Fibroblast of lung (primary cell): ENCODE measurements around the gene EEF2.

ENCODE experiments used
- EZH2 ChIP-seq: IDR thresholded peaks from 2 replicates; pipeline ENCODE4 v1.5.1; 2012; ENCODE audit warnings: low read length, control low read depth, mild to moderate bottlenecking; ENCODE audit errors: missing control alignments
- TF ChIP-seq, protein P1 (sequence below), 2 donors: IDR thresholded peaks in 1 of 2; conservative IDR thresholded peaks in 1 of 2; 1 replicate in 1 of 2; 2 replicates in 1 of 2; pipeline ENCODE4 v1.5.1; 2011 to 2012; ENCODE audit warnings: low read length in 2 of 2, control low read depth in 1 of 2, inconsistent platforms in 1 of 2, low read depth in 1 of 2, mild to moderate bottlenecking in 1 of 2

DNA sequence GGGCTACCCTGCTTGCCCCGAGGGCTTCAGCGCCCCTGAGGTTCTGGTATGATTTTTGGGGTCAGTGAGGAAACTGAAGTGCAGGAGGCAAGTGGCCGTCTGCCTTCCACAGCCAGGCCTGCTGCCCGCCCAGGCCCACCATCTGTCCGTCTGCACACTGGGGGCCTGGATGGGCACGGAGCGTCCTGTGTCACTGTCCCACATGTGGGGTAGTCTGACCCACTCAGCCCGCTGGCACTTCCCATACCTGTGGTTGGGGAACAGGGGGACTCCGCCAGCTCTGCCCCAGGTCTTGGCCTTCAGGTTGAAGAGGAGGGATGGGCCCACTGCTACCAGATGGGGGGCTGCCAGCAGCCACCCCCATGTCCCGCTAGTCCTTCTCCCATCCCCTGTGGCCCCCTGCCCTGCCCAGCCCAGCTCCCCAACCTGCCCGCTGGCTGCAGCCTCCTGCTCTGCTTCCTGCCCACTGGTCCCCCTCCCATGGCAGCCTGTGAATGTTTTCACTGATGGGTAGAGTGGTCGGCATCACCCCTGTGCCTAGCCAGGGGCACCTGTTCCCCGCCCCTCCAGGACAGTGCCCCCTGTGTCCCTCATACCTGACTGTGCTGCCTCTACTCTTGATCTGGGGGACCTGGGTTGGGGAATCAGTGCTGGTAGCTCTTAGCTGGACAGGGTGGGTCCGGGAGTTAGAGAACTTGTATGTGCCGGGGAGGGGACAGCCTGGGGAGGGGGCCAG is 31.8 kb upstream of the EEF2 start:
- TF ChIP-seq, protein P1, sequence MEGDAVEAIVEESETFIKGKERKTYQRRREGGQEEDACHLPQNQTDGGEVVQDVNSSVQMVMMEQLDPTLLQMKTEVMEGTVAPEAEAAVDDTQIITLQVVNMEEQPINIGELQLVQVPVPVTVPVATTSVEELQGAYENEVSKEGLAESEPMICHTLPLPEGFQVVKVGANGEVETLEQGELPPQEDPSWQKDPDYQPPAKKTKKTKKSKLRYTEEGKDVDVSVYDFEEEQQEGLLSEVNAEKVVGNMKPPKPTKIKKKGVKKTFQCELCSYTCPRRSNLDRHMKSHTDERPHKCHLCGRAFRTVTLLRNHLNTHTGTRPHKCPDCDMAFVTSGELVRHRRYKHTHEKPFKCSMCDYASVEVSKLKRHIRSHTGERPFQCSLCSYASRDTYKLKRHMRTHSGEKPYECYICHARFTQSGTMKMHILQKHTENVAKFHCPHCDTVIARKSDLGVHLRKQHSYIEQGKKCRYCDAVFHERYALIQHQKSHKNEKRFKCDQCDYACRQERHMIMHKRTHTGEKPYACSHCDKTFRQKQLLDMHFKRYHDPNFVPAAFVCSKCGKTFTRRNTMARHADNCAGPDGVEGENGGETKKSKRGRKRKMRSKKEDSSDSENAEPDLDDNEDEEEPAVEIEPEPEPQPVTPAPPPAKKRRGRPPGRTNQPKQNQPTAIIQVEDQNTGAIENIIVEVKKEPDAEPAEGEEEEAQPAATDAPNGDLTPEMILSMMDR (conservative IDR thresholded peaks at IDR 0.05 in 1 of 2, IDR thresholded peaks at IDR 0.05 in 1 of 2; ENCODE audit: low read depth in 1 of 2, low read length in 2 of 2): no peak
- TF ChIP-seq EZH2: no peak
